Mesenchymal stem cell (in vitro differentiated cells and primary cell): Measurements from ENCODE around the gene FHIT.

ENCODE experiments used
- DNase-seq: peaks from one replicate; pipeline ENCODE4 v3.0.0-alpha.2; 2013
- H2AFZ ChIP-seq: one replicate; pipeline ENCODE4 v1.6.1; 2013; ENCODE audit warnings: low read depth, mild to moderate bottlenecking, control low read depth, inconsistent platforms, low read length, moderate library complexity
- H2AK5ac ChIP-seq: 2 replicates; pipeline ENCODE4 v1.6.1; 2013; ENCODE audit warnings: low read length, moderate library complexity, mild to moderate bottlenecking, inconsistent platforms; ENCODE audit not compliant: severe bottlenecking
- H2BK120ac ChIP-seq: one replicate; pipeline ENCODE4 v1.6.1; 2013; ENCODE audit warnings: low read depth, mild to moderate bottlenecking, inconsistent platforms, low read length, moderate library complexity
- H2BK12ac ChIP-seq, 2 experiments: one replicate each; pipeline ENCODE4 v1.6.1; 2013; ENCODE audit warnings: inconsistent platforms in 2 of 2, low read length in 2 of 2, mild to moderate bottlenecking in 2 of 2, moderate library complexity in 2 of 2, control low read depth in 1 of 2
- H2BK15ac ChIP-seq: one replicate; pipeline ENCODE4 v1.6.1; 2013; ENCODE audit warnings: mild to moderate bottlenecking, low read depth, inconsistent platforms; ENCODE audit not compliant: poor library complexity, severe bottlenecking
- H2BK5ac ChIP-seq: 2 replicates; pipeline ENCODE4 v1.6.1; 2013; ENCODE audit warnings: low read depth, mild to moderate bottlenecking, low read length, control low read depth, inconsistent platforms; ENCODE audit not compliant: poor library complexity, severe bottlenecking
- H3K14ac ChIP-seq, 2 experiments: one replicate each; pipeline ENCODE4 v1.6.1; 2013; ENCODE audit warnings: inconsistent platforms in 2 of 2, low read length in 2 of 2, control low read depth in 1 of 2, mild to moderate bottlenecking in 1 of 2, moderate library complexity in 1 of 2
- H3K18ac ChIP-seq, 2 experiments: one replicate each; pipeline ENCODE4 v1.6.1; 2013; ENCODE audit warnings: inconsistent platforms in 2 of 2, low read length in 2 of 2, control low read depth in 1 of 2, low read depth in 1 of 2, mild to moderate bottlenecking in 1 of 2
- H3K23ac ChIP-seq, 2 experiments: one replicate each; pipeline ENCODE4 v1.6.1; 2013; ENCODE audit warnings: inconsistent platforms in 2 of 2, low read length in 2 of 2, mild to moderate bottlenecking in 2 of 2, moderate library complexity in 2 of 2, control low read depth in 1 of 2
- H3K27ac ChIP-seq: 2 replicates; pipeline ENCODE4 v1.5.1; 2013; ENCODE audit warnings: mild to moderate bottlenecking, moderate library complexity, low read length, control low read depth, inconsistent platforms; ENCODE audit not compliant: poor library complexity, severe bottlenecking
- H3K27me3 ChIP-seq, 2 experiments: 2 replicates each; pipeline versions ENCODE4 v1.6.1 to v1.7.0; 2013; ENCODE audit warnings: low read length in 2 of 2, mild to moderate bottlenecking in 2 of 2, moderate library complexity in 2 of 2, control low read depth in 1 of 2, inconsistent platforms in 1 of 2; ENCODE audit not compliant: control insufficient read depth in 1 of 2, insufficient read depth in 1 of 2
- H3K36me3 ChIP-seq, 2 experiments: 2 replicates each; pipeline versions ENCODE4 v1.6.1 to v1.7.0; 2013; ENCODE audit warnings: low read length in 2 of 2, control low read depth in 1 of 2, inconsistent platforms in 1 of 2, low read depth in 1 of 2, mild to moderate bottlenecking in 1 of 2; ENCODE audit not compliant: insufficient read depth in 2 of 2, control insufficient read depth in 1 of 2
- H3K4ac ChIP-seq, 2 experiments: one replicate each; pipeline ENCODE4 v1.6.1; 2013; ENCODE audit warnings: inconsistent platforms in 2 of 2, low read length in 2 of 2, mild to moderate bottlenecking in 2 of 2, moderate library complexity in 2 of 2, control low read depth in 1 of 2, low read depth in 1 of 2
- H3K4me1 ChIP-seq: 2 replicates; pipeline ENCODE4 v1.6.1; 2013; ENCODE audit warnings: low read depth, low read length, control low read depth; ENCODE audit not compliant: control insufficient read depth, insufficient read depth
- H3K4me2 ChIP-seq: 2 replicates; pipeline ENCODE4 v1.6.1; 2013; ENCODE audit warnings: low read length, mild to moderate bottlenecking, inconsistent platforms; ENCODE audit not compliant: poor library complexity, severe bottlenecking
- H3K4me3 ChIP-seq, 2 experiments: 2 replicates each; pipeline versions ENCODE4 v1.5.1 to v1.7.0; 2013; ENCODE audit warnings: low read length in 2 of 2, mild to moderate bottlenecking in 2 of 2, control low read depth in 1 of 2, low read depth in 1 of 2; ENCODE audit not compliant: insufficient read depth in 1 of 2
- H3K79me1 ChIP-seq: replicated peaks from 2 replicates; pipeline ENCODE4 v1.6.1; 2013; ENCODE audit warnings: mild to moderate bottlenecking, control low read depth, low read length, inconsistent platforms; ENCODE audit not compliant: poor library complexity, severe bottlenecking
- H3K9ac ChIP-seq: 2 replicates; pipeline ENCODE4 v1.7.0; 2013; ENCODE audit warnings: mild to moderate bottlenecking, low read length, moderate library complexity
- H3K9me3 ChIP-seq: 2 replicates; pipeline ENCODE4 v1.7.0; 2013; ENCODE audit warnings: mild to moderate bottlenecking, low read length; ENCODE audit not compliant: control insufficient read depth
- H4K8ac ChIP-seq: one replicate; pipeline ENCODE4 v1.6.1; 2013; ENCODE audit warnings: inconsistent platforms, mild to moderate bottlenecking, low read length, moderate library complexity
- H4K91ac ChIP-seq: one replicate; pipeline ENCODE4 v1.6.1; 2013; ENCODE audit warnings: mild to moderate bottlenecking, low read length, inconsistent platforms
- WGBS: methylation state at CpG from one replicate; pipeline ENCODE4 v1.1.7; 2013; ENCODE audit warnings: mixed read lengths; 5-methylcytosine and 5-hydroxymethylcytosine counted together

FHIT gene

GRCh38 chr3:59946401-59946800, 1304.9 kb downstream of the FHIT start:
- no peaks in the 10 kb centered on the region for H3K36me3 ChIP-seq
- H3K79me1 ChIP-seq = no peaks in the 10 kb centered on the region
- peaks cover 0 to 2% of the 10 kb centered on the region in 2 experiments for H3K27me3 ChIP-seq
- no CpG with 5 or more reads among the region's 1 CpG for WGBS
- H2BK15ac ChIP-seq = no peak overlapping the region
- H3K18ac ChIP-seq = no peak overlapping the region
- no peak overlapping the region for H2AK5ac ChIP-seq
- H4K8ac ChIP-seq = no peak overlapping the region
- H3K9ac ChIP-seq = no peak overlapping the region
- H3K9me3 ChIP-seq = no peaks in the 10 kb centered on the region
- H3K4me3 ChIP-seq = no peak overlapping the region
- H3K4me1 ChIP-seq = no peaks in the 10 kb centered on the region
- H3K4ac ChIP-seq = no peak overlapping the region
- no peak overlapping the region for H3K4me2 ChIP-seq
- no peak overlapping the region for H3K14ac ChIP-seq
- no peak overlapping the region for H4K91ac ChIP-seq
- no peak overlapping the region for H3K23ac ChIP-seq
- no peak overlapping the region for H2BK12ac ChIP-seq
- H2AFZ ChIP-seq = no peak overlapping the region
- no peak overlapping the region for H2BK5ac ChIP-seq
- DNase-seq = no peak
- H3K27ac ChIP-seq = no peak overlapping the region
- no peak overlapping the region for H2BK120ac ChIP-seq

DNA sequence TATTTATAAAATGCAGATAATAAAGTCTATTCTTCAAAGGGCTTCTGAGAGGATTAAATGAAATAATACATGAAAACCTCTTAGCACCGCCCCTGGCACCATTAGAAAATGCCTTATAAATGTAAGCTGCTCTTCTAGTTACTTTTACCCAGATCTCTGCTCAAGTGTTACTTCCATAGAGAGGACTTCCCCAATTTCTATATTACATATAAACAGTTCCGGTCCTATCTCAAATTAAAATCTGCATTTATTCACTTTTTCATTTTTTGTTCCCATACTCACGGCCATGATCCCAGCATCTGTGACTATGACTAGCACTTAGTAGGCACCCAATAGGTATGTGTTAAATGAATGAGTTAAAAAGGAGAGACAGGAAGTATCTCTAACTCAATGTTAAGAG, 1310.5 kb downstream of the FHIT start:
- Histone ChIP-seq H3K4me3 (no peak overlapping the region), H3K36me3 (no peaks in the 10 kb centered on the region), H4K8ac (no peak overlapping the region), H3K9ac (no peak overlapping the region), H3K27ac (no peak overlapping the region), H2BK12ac (no peak overlapping the region), H3K4me1 (no peaks in the 10 kb centered on the region), H2AK5ac (no peak overlapping the region), H2BK5ac (no peak overlapping the region), H2BK120ac (no peak overlapping the region), H3K4ac (no peak overlapping the region), H3K23ac (no peak overlapping the region), H3K4me2 (no peak overlapping the region), H3K27me3 (no peaks in the 10 kb centered on the region), H3K79me1 (no peaks in the 10 kb centered on the region), H4K91ac (no peak overlapping the region), H3K18ac (no peak overlapping the region), H2AFZ (no peak overlapping the region), H3K9me3 (no peaks in the 10 kb centered on the region), H3K14ac (no peak overlapping the region), H2BK15ac (no peak overlapping the region)
- 96% methylated on average over 2 of the region's 3 CpGs for WGBS
- no peak for DNase-seq

DNA sequence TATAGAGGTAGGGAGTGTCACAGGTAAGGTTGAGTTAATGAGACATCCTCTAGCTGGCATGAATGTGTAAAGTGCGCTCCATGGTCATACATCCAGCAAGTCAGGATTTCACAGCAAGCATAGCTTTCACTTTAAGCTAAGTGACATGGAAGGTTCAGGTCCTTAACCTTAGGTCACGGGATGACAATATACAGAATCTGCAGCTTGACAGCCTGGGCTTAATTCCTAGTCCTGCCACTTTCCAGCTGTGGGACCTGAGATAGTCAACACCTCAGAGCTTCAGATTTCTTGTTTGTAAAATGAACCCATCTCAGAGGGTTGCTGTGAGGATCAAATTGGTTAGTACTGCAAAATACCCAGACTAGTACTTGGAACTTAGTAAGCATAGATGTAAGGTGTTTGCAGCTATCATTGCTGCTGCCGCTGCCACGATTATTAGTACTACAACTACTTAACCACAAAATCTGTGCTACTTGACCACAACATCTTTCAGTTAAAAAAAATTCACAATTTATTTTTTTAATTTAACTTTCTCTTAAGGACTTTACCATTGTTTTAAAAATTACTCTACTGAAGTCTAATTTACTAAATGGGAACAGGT, 1311.3 kb downstream of the FHIT start:
- Histone ChIP-seq H3K18ac (no peak overlapping the region), H2AK5ac (no peak overlapping the region), H3K9me3 (no peaks in the 10 kb centered on the region)

DNA sequence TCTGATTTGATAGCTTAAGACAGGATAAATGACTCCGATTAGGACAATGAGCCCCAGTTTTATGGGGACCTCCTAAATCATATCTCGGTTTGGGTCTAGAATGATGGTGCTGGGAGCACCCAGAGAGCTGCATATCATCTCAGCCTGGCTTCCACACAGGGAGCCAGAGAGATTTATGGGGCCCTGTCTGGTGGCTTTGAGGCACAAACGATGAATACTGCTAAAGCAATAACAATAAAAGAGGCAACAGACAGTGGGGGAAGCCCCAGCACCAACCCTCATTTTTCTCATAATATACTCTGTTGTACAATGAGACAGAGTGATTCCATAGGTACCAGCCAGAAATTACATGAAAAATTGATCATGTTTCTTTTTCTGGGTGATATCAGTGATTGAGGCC, 1312.4 kb downstream of the FHIT start:
- no peak overlapping the region for H3K14ac ChIP-seq
- no peaks in the 10 kb centered on the region for H3K36me3 ChIP-seq
- H3K4ac ChIP-seq = no peak overlapping the region
- H3K9ac ChIP-seq = no peak overlapping the region
- H4K91ac ChIP-seq = no peak overlapping the region
- H3K27me3 ChIP-seq = no peaks in the 10 kb centered on the region
- H2BK5ac ChIP-seq = no peak overlapping the region
- WGBS = 24% methylated on average over 2 of the region's 3 CpGs
- no peak overlapping the region for H2AK5ac ChIP-seq
- DNase-seq = no peak
- no peak overlapping the region for H2BK12ac ChIP-seq
- H3K4me3 ChIP-seq = no peak overlapping the region
- H2BK120ac ChIP-seq = no peak overlapping the region
- H3K18ac ChIP-seq = no peak overlapping the region
- H3K23ac ChIP-seq = no peak overlapping the region
- no peaks in the 10 kb centered on the region for H3K79me1 ChIP-seq
- H2BK15ac ChIP-seq = no peak overlapping the region
- no peaks in the 10 kb centered on the region for H3K9me3 ChIP-seq
- H3K4me1 ChIP-seq = no peaks in the 10 kb centered on the region
- H3K27ac ChIP-seq = no peak overlapping the region
- H3K4me2 ChIP-seq = no peak overlapping the region
- H2AFZ ChIP-seq = no peak overlapping the region
- H4K8ac ChIP-seq = no peak overlapping the region

More for the DNA sequence above, 1311.3 kb downstream of the FHIT start:
- H4K8ac ChIP-seq = no peak overlapping the region
- H3K4ac ChIP-seq = no peak overlapping the region
- no peak overlapping the region for H3K23ac ChIP-seq
- no peak overlapping the region for H4K91ac ChIP-seq
- H3K27ac ChIP-seq = no peak overlapping the region
- no peak overlapping the region for H3K4me3 ChIP-seq
- H3K4me2 ChIP-seq = no peak overlapping the region
- H3K36me3 ChIP-seq = no peaks in the 10 kb centered on the region
- no peak overlapping the region for H2BK120ac ChIP-seq
- no peak overlapping the region for H3K14ac ChIP-seq
- H3K4me1 ChIP-seq = no peaks in the 10 kb centered on the region
- H2BK12ac ChIP-seq = no peak overlapping the region
- no peak overlapping the region for H2BK5ac ChIP-seq
- H3K9ac ChIP-seq = no peak overlapping the region
- no peak overlapping the region for H2BK15ac ChIP-seq
- no peak for DNase-seq
- H3K79me1 ChIP-seq = no peaks in the 10 kb centered on the region
- no peak overlapping the region for H2AFZ ChIP-seq
- 69% methylated on average over 4 of the region's 4 CpGs for WGBS
- no peaks in the 10 kb centered on the region for H3K27me3 ChIP-seq
